GM04503 (cell line): Measurements from ENCODE around the gene TBC1D14.

Experiments
- DNase-seq: peaks from one replicate; pipeline ENCODE4 v3.0.0-alpha.2; 2012; ENCODE audit warnings: low read depth

TBC1D14 gene

GRCh38 chr4:7023486-7023885 is 113.9 kb downstream of the TBC1D14 start:
- DNase-seq = no peak

- no peak for DNase-seq
These were observed 114.3 kb downstream of the TBC1D14 start for GRCh38 chr4:7023901-7024300.

GRCh38 chr4:7024336-7024890 is 114.8 kb downstream of the TBC1D14 start:
- no peak for DNase-seq

- DNase-seq = no peak
These were observed 115.5 kb downstream of the TBC1D14 start for GRCh38 chr4:7025040-7025602.

- no peak for DNase-seq
These were observed 116.5 kb downstream of the TBC1D14 start for GRCh38 chr4:7026107-7026506.

GRCh38 chr4:7027284-7027683 is 117.7 kb downstream of the TBC1D14 start:
- DNase-seq = no peak

- no peak for DNase-seq
These were observed 118.3 kb downstream of the TBC1D14 start for GRCh38 chr4:7027913-7028312.

GRCh38 chr4:7029212-7029611 is 119.6 kb downstream of the TBC1D14 start:
- DNase-seq = no peak

- no peak for DNase-seq
These were observed 120.3 kb downstream of the TBC1D14 start for GRCh38 chr4:7029921-7030320.

GRCh38 chr4:7030856-7031255 is 121.2 kb downstream of the TBC1D14 start:
- no peak for DNase-seq

- DNase-seq = no peak
These were observed 122.2 kb downstream of the TBC1D14 start for GRCh38 chr4:7031558-7032449.

- DNase-seq = no peak
These were observed 123.0 kb downstream of the TBC1D14 start for GRCh38 chr4:7032596-7032995.

GRCh38 chr4:7034262-7035081 is 124.8 kb downstream of the TBC1D14 start:
- peak; percentile 25 for DNase-seq

GRCh38 chr4:7037425-7037824 is 127.8 kb downstream of the TBC1D14 start:
- DNase-seq = no peak

- no peak for DNase-seq
These were observed 131.1 kb downstream of the TBC1D14 start for GRCh38 chr4:7040765-7041164.

- no peak for DNase-seq
These were observed 131.6 kb downstream of the TBC1D14 start for GRCh38 chr4:7041246-7041645.

GRCh38 chr4:7041801-7042502 is 132.3 kb downstream of the TBC1D14 start:
- DNase-seq = no peak

GRCh38 chr4:7042503-7043283 is 133.1 kb downstream of the TBC1D14 start:
- DNase-seq = peak; percentile 84

GRCh38 chr4:7043284-7044136 is 133.9 kb downstream of the TBC1D14 start, which contains the start of gene TADA2B:
Gene TADA2B, plus strand, starts transcription at chr4:7043372. Its CDS starts 208 bp downstream, at chr4:7043580.
- no peak for DNase-seq
